Keratinocyte (primary cell): ENCODE measurements around the gene ZNF70. TPM values are rescaled to one million over a fixed set of nuclear protein-coding genes. Genes with fewer than 3 reads are reported as not detected.

ENCODE experiments used
- DNase-seq: peaks from one replicate; pipeline ENCODE4 v3.0.0-alpha.2; 2011; ENCODE audit warnings: low read depth, missing footprints, low spot score
- FAIRE-seq: peaks from 2 replicates; lab custom pipeline; 2011; peaks lifted over from hg19 to GRCh38; lab: Jason Lieb, UNC
- H2AFZ ChIP-seq: 2 replicates; pipeline ENCODE4 v1.6.0; 2012; ENCODE audit warnings: low read length, control low read depth, inconsistent platforms; ENCODE audit not compliant: control insufficient read depth
- H3K27ac ChIP-seq: 2 replicates; pipeline ENCODE4 v1.5.1; 2011; ENCODE audit warnings: low read length; ENCODE audit not compliant: control insufficient read depth, insufficient read depth
- H3K27me3 ChIP-seq: 3 replicates; pipeline ENCODE4 v1.6.0; 2011; ENCODE audit warnings: low read length; ENCODE audit not compliant: control insufficient read depth, insufficient read depth; ENCODE audit errors: extremely low read depth
- H3K36me3 ChIP-seq, 2 experiments: 2 replicates in 1 of 2; 3 replicates in 1 of 2; pipeline ENCODE4 v1.5.1; 2011; ENCODE audit warnings: low read length in 2 of 2, mild to moderate bottlenecking in 1 of 2; ENCODE audit not compliant: control insufficient read depth in 2 of 2, insufficient read depth in 2 of 2; ENCODE audit errors: extremely low read depth in 1 of 2
- H3K4me1 ChIP-seq: 3 replicates; pipeline ENCODE4 v1.5.1; 2011; ENCODE audit warnings: low read length; ENCODE audit not compliant: control insufficient read depth, insufficient read depth; ENCODE audit errors: extremely low read depth
- H3K4me2 ChIP-seq: 3 replicates; pipeline ENCODE4 v1.6.0; 2011; ENCODE audit warnings: low read depth, low read length; ENCODE audit not compliant: control insufficient read depth, insufficient read depth; ENCODE audit errors: extremely low read depth
- H3K4me3 ChIP-seq, 3 experiments: fragments of 200-600 bp in 1 of 3; sonication (generic) in 1 of 3; 2 replicates in 2 of 3; 3 replicates in 1 of 3; pipeline ENCODE4 v1.5.1; 2011 to 2016; ENCODE audit warnings: low read length in 3 of 3, mild to moderate bottlenecking in 3 of 3, control low read depth in 2 of 3, inconsistent platforms in 1 of 3, low read depth in 1 of 3, mixed read lengths in 1 of 3, mixed run types in 1 of 3, moderate library complexity in 1 of 3; ENCODE audit not compliant: control insufficient read depth in 2 of 3, insufficient read depth in 2 of 3; ENCODE audit errors: extremely low read depth in 1 of 3
- H3K79me2 ChIP-seq: 2 replicates; pipeline ENCODE4 v1.6.0; 2012; ENCODE audit warnings: low read length; ENCODE audit not compliant: control insufficient read depth, insufficient read depth
- H3K9ac ChIP-seq: 3 replicates; pipeline ENCODE4 v1.6.0; 2011; ENCODE audit warnings: low read length; ENCODE audit not compliant: control insufficient read depth, insufficient read depth; ENCODE audit errors: extremely low read depth
- H3K9me1 ChIP-seq: 3 replicates; pipeline ENCODE4 v1.6.0; 2011; ENCODE audit warnings: low read length; ENCODE audit not compliant: control insufficient read depth, insufficient read depth; ENCODE audit errors: extremely low read depth
- H3K9me3 ChIP-seq: 2 replicates; pipeline ENCODE4 v1.5.1; 2012; ENCODE audit warnings: low read depth, low read length; ENCODE audit not compliant: control insufficient read depth
- H4K20me1 ChIP-seq: 3 replicates; pipeline ENCODE4 v1.6.0; 2011; ENCODE audit warnings: low read length; ENCODE audit not compliant: control insufficient read depth, insufficient read depth; ENCODE audit errors: extremely low read depth
- CTCF ChIP-seq, 3 experiments: IDR thresholded peaks in 1 of 3; conservative IDR thresholded peaks in 1 of 3; optimal IDR thresholded peaks in 1 of 3; 2 replicates in 2 of 3; 3 replicates in 1 of 3; pipeline versions ENCODE3 to v1.5.1; 2011; ENCODE audit warnings: low read length in 3 of 3, mild to moderate bottlenecking in 3 of 3, moderate library complexity in 2 of 3, control low read depth in 1 of 3, inconsistent platforms in 1 of 3; ENCODE audit not compliant: insufficient read depth in 2 of 3; ENCODE audit errors: extremely low read depth in 1 of 3
- EZH2 ChIP-seq: IDR thresholded peaks from one replicate; pipeline ENCODE4 v1.6.1; 2012; ENCODE audit warnings: inconsistent platforms, mild to moderate bottlenecking, low read length, moderate library complexity
- dilution Hi-C: fragments of 300-500 bp; cut with MboI; formaldehyde crosslinking; loops from one replicate; pipeline ENCODE4 v1.7.0; 2020; ENCODE audit warnings: low sequenced_read_pairs; ENCODE audit not compliant: extremely low pct_ligation_motif_present
- polyA plus RNA-seq, 5 experiments: library from polyadenylated mRNA; depleted of rRNA in 3 of 5; stranded (reverse) in 3 of 5; stranded (forward) in 1 of 5; unstranded in 1 of 5; fragments of >200 nt; gene quantifications; 1 replicate in 1 of 5; 2 replicates in 3 of 5; 3 replicates in 1 of 5; pipeline versions ENCODE4 v1.2.1 to v1.2.3, GENCODE V29; 2011 to 2012; ENCODE audit warnings: missing spikeins in 2 of 5, low read depth in 1 of 5, low replicate concordance in 1 of 5

The ZNF70 gene
- polyA plus RNA-seq, 1 donor (not counting 4 experiments of a cell fraction or from before 2014, with no cell fraction given): 0.55 TPM

- peaks cover 9% of the 10 kb centered on the region for H3K79me2 ChIP-seq
- H3K9me3 ChIP-seq: no peaks in the 10 kb centered on the region
- H2AFZ ChIP-seq: no peak overlapping the region
- dilution Hi-C loops: no loop called here
- H3K4me3 ChIP-seq: no peak overlapping the region
- H3K9ac ChIP-seq: no peak overlapping the region
- H3K4me1 ChIP-seq: no peaks in the 10 kb centered on the region
- no peak overlapping the region for H3K27ac ChIP-seq
- H3K9me1 ChIP-seq: no peaks in the 10 kb centered on the region
- no peaks in the 10 kb centered on the region for H3K27me3 ChIP-seq
- H4K20me1 ChIP-seq: no peaks in the 10 kb centered on the region
- TF ChIP-seq CTCF (optimal IDR thresholded peaks at IDR 0.05 in 1 of 3, IDR thresholded peaks at IDR 0.05 in 1 of 3, conservative IDR thresholded peaks at IDR 0.05 in 1 of 3; ENCODE audit: extremely low read depth in 1 of 3, insufficient read depth in 2 of 3, low read length in 3 of 3): no peak
- TF ChIP-seq EZH2: no peak
- H3K36me3 ChIP-seq: peaks cover 17 to 20% of the 10 kb centered on the region in 2 experiments
- DNase-seq: no peak
- H3K4me2 ChIP-seq: no peak overlapping the region
- FAIRE-seq: no peak
These were observed 37.0 kb downstream of the ZNF70 start for GRCh38 chr22:23713696-23714595.

GRCh38 chr22:23712256-23712655 is 38.7 kb downstream of the ZNF70 start:
- FAIRE-seq (no peak), DNase-seq (no peak)
- Histone ChIP-seq H3K27ac (no peak overlapping the region), H3K27me3 (no peaks in the 10 kb centered on the region), H3K36me3 (peaks cover 19 to 24% of the 10 kb centered on the region in 2 experiments), H2AFZ (no peak overlapping the region), H3K9me3 (no peaks in the 10 kb centered on the region), H3K4me3 (no peak overlapping the region), H4K20me1 (no peaks in the 10 kb centered on the region), H3K9me1 (no peaks in the 10 kb centered on the region), H3K4me2 (no peak overlapping the region), H3K9ac (no peak overlapping the region), H3K4me1 (no peaks in the 10 kb centered on the region), H3K79me2 (peaks cover 9% of the 10 kb centered on the region)
- TF ChIP-seq CTCF (optimal IDR thresholded peaks at IDR 0.05 in 1 of 3, IDR thresholded peaks at IDR 0.05 in 1 of 3, conservative IDR thresholded peaks at IDR 0.05 in 1 of 3; ENCODE audit: extremely low read depth in 1 of 3, insufficient read depth in 2 of 3, low read length in 3 of 3): no peak
- no peak for TF ChIP-seq EZH2
- dilution Hi-C loops: no loop called here
